ENCODE results near the gene SLC5A6.

- TF ChIP-seq POLR2AphosphoS5 (IDR thresholded peaks at IDR 0.05; ENCODE audit: low read depth, low read length) (no peak), CTCF (IDR thresholded peaks at IDR 0.05) (no peak), RFX5 (IDR thresholded peaks at IDR 0.05; ENCODE audit: low read length) (no peak), NRF1 (IDR thresholded peaks at IDR 0.05; ENCODE audit: low read depth, low read length) (no peak), PBX3 (IDR thresholded peaks at IDR 0.05) (no peak), REST (IDR thresholded peaks at IDR 0.05; ENCODE audit: low read depth, low read length) (no peak), RAD21 (IDR thresholded peaks at IDR 0.05; ENCODE audit: low read length) (no peak)
Measured at GRCh38 chr2:27158468-27158867, 53.6 kb downstream of the SLC5A6 start.

Measured in SK-N-SH (cell line).